Loucy (cell line): Measurements from ENCODE around the gene NDST3.
A peak's percentile ranks its signal among the peaks of the same experiment; 100 is the strongest.

Source experiments
- H2AFZ ChIP-seq: fragments of 200-600 bp; sonication (generic); 2 replicates; pipeline ENCODE4 v1.6.0; 2016; ENCODE audit warnings: antibody characterized with exemption, mild to moderate bottlenecking, low read length, moderate library complexity
- H3F3A ChIP-seq: fragments of 200-600 bp; 2 replicates; pipeline ENCODE4 v1.6.0; 2016; ENCODE audit warnings: antibody characterized with exemption, low read depth, mild to moderate bottlenecking
- H3K27me3 ChIP-seq: fragments of 200-600 bp; sonication (generic); 2 replicates; pipeline ENCODE4 v1.6.1; 2014; ENCODE audit warnings: low read length, mild to moderate bottlenecking; ENCODE audit not compliant: insufficient read depth, poor library complexity, severe bottlenecking
- H3K36me3 ChIP-seq: fragments of 200-600 bp; sonication (generic); 2 replicates; pipeline ENCODE4 v1.6.1; 2016; ENCODE audit warnings: low read length; ENCODE audit not compliant: insufficient read depth
- H3K4me1 ChIP-seq: fragments of 200-600 bp; sonication (generic); 2 replicates; pipeline ENCODE4 v1.5.1; 2014; ENCODE audit warnings: low read length, mild to moderate bottlenecking; ENCODE audit not compliant: insufficient read depth, poor library complexity, severe bottlenecking
- H3K4me2 ChIP-seq: fragments of 200-600 bp; sonication (generic); 2 replicates; pipeline ENCODE4 v1.6.0; 2014; ENCODE audit warnings: antibody characterized with exemption, low read length, low read depth, mild to moderate bottlenecking; ENCODE audit not compliant: poor library complexity, severe bottlenecking
- H3K4me3 ChIP-seq: fragments of 200-600 bp; sonication (generic); 2 replicates; pipeline ENCODE4 v1.5.1; 2014; ENCODE audit warnings: low read length, mild to moderate bottlenecking, mixed read lengths; ENCODE audit not compliant: poor library complexity, severe bottlenecking
- H3K79me2 ChIP-seq: fragments of 200-600 bp; sonication (generic); 2 replicates; pipeline ENCODE4 v1.6.1; 2014; ENCODE audit warnings: low read length; ENCODE audit not compliant: insufficient read depth
- H3K9ac ChIP-seq: fragments of 200-600 bp; sonication (generic); 2 replicates; pipeline ENCODE4 v1.6.0; 2014; ENCODE audit warnings: mild to moderate bottlenecking, low read depth, low read length, moderate library complexity; ENCODE audit not compliant: poor library complexity, severe bottlenecking
- H3K9me2 ChIP-seq: fragments of 200-600 bp; sonication (generic); replicated peaks from 2 replicates; pipeline ENCODE4 v1.6.1; 2016; ENCODE audit warnings: low read depth, low read length, mixed read lengths
- H3K9me3 ChIP-seq: fragments of 200-600 bp; sonication (generic); 2 replicates; pipeline ENCODE4 v1.6.1; 2014; ENCODE audit warnings: mild to moderate bottlenecking, antibody characterized with exemption, low read length, low read depth; ENCODE audit not compliant: insufficient read depth
- H4K20me1 ChIP-seq: fragments of 200-600 bp; sonication (generic); 2 replicates; pipeline ENCODE4 v1.6.0; 2014; ENCODE audit warnings: antibody characterized with exemption, low read length, mild to moderate bottlenecking; ENCODE audit not compliant: insufficient read depth, poor library complexity, severe bottlenecking
- CTCF ChIP-seq: fragments of 200-600 bp; sonication (generic); conservative IDR thresholded peaks from 2 replicates; pipeline ENCODE4 v1.5.1; 2014; ENCODE audit warnings: mild to moderate bottlenecking, antibody characterized with exemption, low read length
- EZH2phosphoT487 ChIP-seq: fragments of 200-600 bp; IDR thresholded peaks from 2 replicates; pipeline ENCODE4 v1.6.1; 2018; ENCODE audit warnings: antibody characterized with exemption, mild to moderate bottlenecking, moderate library complexity, borderline replicate concordance

Gene NDST3

DNA sequence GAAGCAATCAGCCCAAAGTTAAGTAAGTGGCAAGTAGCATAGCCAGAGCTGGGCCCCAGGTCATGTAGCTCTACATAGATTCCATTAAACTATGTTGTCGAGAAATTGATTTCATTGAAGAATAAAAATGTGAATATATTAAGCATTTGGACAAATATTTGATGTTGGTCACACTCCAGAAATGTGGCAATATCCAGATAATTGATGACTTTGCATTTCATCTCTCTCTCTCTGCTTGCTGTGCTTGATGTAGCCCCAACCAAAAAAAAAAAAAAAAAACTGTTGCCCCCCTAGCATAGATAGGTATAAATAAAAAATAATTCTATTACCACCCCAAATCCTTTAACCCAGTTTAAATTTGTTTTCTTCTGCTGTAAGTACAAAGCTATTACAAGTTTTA is 7.5 kb upstream of the NDST3 start:
- H3K4me3 ChIP-seq, result no peak overlapping the region
- TF ChIP-seq CTCF, result no peak
- TF ChIP-seq EZH2phosphoT487, result no peak
- no peaks in the 10 kb centered on the region for H4K20me1 ChIP-seq
- no peak overlapping the region for H2AFZ ChIP-seq
- H3K79me2 ChIP-seq, result no peaks in the 10 kb centered on the region
- H3K9ac ChIP-seq, result no peak overlapping the region
- no peaks in the 10 kb centered on the region for H3K36me3 ChIP-seq
- H3K9me3 ChIP-seq, result no peaks in the 10 kb centered on the region
- H3F3A ChIP-seq, result no peaks in the 10 kb centered on the region
- H3K27me3 ChIP-seq, result no peaks in the 10 kb centered on the region
- no peaks in the 10 kb centered on the region for H3K9me2 ChIP-seq
- H3K4me1 ChIP-seq, result no peaks in the 10 kb centered on the region
- no peak overlapping the region for H3K4me2 ChIP-seq

- Histone ChIP-seq H3K27me3 (no peaks in the 10 kb centered on the region), H3K4me2 (no peak overlapping the region), H3K36me3 (no peaks in the 10 kb centered on the region), H3K9me3 (no peaks in the 10 kb centered on the region), H3K4me3 (no peak overlapping the region), H3F3A (no peaks in the 10 kb centered on the region), H2AFZ (no peak overlapping the region), H4K20me1 (no peaks in the 10 kb centered on the region), H3K79me2 (no peaks in the 10 kb centered on the region), H3K9me2 (no peaks in the 10 kb centered on the region), H3K4me1 (peaks cover 12% of the 10 kb centered on the region), H3K9ac (no peak overlapping the region)
- TF ChIP-seq CTCF (no peak), EZH2phosphoT487 (no peak)
These were observed 5.1 kb upstream of the NDST3 start for GRCh38 chr4:118029224-118029623.

- Histone ChIP-seq H3K27me3 (no peaks in the 10 kb centered on the region), H4K20me1 (no peaks in the 10 kb centered on the region), H3K9ac (peak overlapping the region; percentile 77), H3F3A (no peaks in the 10 kb centered on the region), H3K79me2 (peaks cover 28% of the 10 kb centered on the region), H3K9me2 (no peaks in the 10 kb centered on the region), H3K4me3 (peak overlapping the region; percentile 79), H3K4me2 (peak overlapping the region; percentile 82), H3K36me3 (no peaks in the 10 kb centered on the region), H3K9me3 (no peaks in the 10 kb centered on the region), H3K4me1 (peaks cover 32% of the 10 kb centered on the region), H2AFZ (peak overlapping the region; percentile 57)
- TF ChIP-seq CTCF (no peak), EZH2phosphoT487 (no peak)
These were observed 1.6 kb upstream of the NDST3 start for GRCh38 chr4:118032691-118033090.
